KMS-11 (cell line): ENCODE measurements around the gene DDX24.

ENCODE experiments used
- H2AFZ ChIP-seq: fragments of 200-600 bp; sonication (generic); 2 replicates; pipeline ENCODE4 v1.6.1; 2016; ENCODE audit warnings: antibody characterized with exemption, mixed run types, low read depth
- H3K27ac ChIP-seq: fragments of 200-600 bp; sonication (generic); 2 replicates; pipeline ENCODE4 v1.6.1; 2016; ENCODE audit warnings: mild to moderate bottlenecking, mixed run types
- H3K27me3 ChIP-seq: fragments of 200-600 bp; sonication (generic); 2 replicates; pipeline ENCODE4 v1.6.1; 2017; ENCODE audit warnings: mild to moderate bottlenecking, low read depth, mixed run types, moderate library complexity; ENCODE audit not compliant: insufficient read depth
- H3K36me3 ChIP-seq: fragments of 200-600 bp; sonication (generic); 2 replicates; pipeline ENCODE4 v1.6.1; 2017; ENCODE audit warnings: mild to moderate bottlenecking, mixed run types; ENCODE audit not compliant: insufficient read depth
- H3K4me1 ChIP-seq: fragments of 200-600 bp; sonication (generic); 2 replicates; pipeline ENCODE4 v1.6.1; 2016; ENCODE audit warnings: mild to moderate bottlenecking, low read depth, mixed run types; ENCODE audit not compliant: poor library complexity, severe bottlenecking
- H3K4me2 ChIP-seq: fragments of 200-600 bp; sonication (generic); 2 replicates; pipeline ENCODE4 v1.7.0; 2016; ENCODE audit warnings: mild to moderate bottlenecking, mixed run types
- H3K4me3 ChIP-seq: fragments of 200-600 bp; sonication (generic); IDR thresholded peaks from 2 replicates; pipeline ENCODE4 v1.6.1; 2017; ENCODE audit warnings: low read depth, low read length, mixed read lengths; ENCODE audit not compliant: insufficient read depth
- H3K79me2 ChIP-seq: fragments of 200-600 bp; sonication (generic); 2 replicates; pipeline ENCODE4 v1.6.1; 2016; ENCODE audit warnings: low read depth, mixed run types; ENCODE audit not compliant: insufficient read depth
- H3K9ac ChIP-seq: fragments of 200-600 bp; sonication (generic); 2 replicates; pipeline ENCODE4 v1.6.1; 2016; ENCODE audit warnings: mild to moderate bottlenecking, mixed run types
- H4K20me1 ChIP-seq: fragments of 200-600 bp; sonication (generic); 2 replicates; pipeline ENCODE4 v1.6.1; 2016; ENCODE audit warnings: mild to moderate bottlenecking, mixed run types; ENCODE audit not compliant: insufficient read depth
- TF ChIP-seq, protein P1 (sequence below): fragments of 200-600 bp; sonication (generic); conservative IDR thresholded peaks from 2 replicates; pipeline ENCODE4 v1.6.1; 2017; ENCODE audit warnings: low read depth, mild to moderate bottlenecking, antibody characterized with exemption, low read length, moderate library complexity, mixed read lengths

The DDX24 gene

DNA sequence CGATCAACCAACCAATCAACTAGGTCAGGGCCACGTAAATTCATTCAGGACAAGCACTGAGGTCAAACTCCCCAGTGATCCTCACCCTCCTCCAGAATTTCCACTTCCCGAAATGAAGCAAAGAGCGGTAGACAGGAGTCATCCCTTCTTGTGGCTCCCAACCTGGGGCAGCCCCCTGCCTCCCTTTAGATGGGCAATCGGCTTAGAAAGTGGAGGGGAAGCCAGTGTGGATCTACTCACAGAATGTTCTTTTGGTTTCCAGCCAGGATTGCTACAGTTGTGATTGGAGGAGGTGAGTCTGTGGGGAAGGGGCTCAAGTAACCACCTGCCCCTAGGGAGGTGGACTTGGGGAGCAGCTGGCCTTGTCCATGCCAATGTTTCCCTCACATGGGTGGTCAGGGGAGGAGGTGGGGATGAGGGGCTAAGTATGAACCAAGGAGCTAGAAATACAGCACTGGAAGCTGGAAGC is 33.6 kb upstream of the DDX24 start:
- no peak overlapping the region for H3K4me2 ChIP-seq
- no peaks in the 10 kb centered on the region for H3K79me2 ChIP-seq
- H3K4me3 ChIP-seq = no peak overlapping the region

DNA sequence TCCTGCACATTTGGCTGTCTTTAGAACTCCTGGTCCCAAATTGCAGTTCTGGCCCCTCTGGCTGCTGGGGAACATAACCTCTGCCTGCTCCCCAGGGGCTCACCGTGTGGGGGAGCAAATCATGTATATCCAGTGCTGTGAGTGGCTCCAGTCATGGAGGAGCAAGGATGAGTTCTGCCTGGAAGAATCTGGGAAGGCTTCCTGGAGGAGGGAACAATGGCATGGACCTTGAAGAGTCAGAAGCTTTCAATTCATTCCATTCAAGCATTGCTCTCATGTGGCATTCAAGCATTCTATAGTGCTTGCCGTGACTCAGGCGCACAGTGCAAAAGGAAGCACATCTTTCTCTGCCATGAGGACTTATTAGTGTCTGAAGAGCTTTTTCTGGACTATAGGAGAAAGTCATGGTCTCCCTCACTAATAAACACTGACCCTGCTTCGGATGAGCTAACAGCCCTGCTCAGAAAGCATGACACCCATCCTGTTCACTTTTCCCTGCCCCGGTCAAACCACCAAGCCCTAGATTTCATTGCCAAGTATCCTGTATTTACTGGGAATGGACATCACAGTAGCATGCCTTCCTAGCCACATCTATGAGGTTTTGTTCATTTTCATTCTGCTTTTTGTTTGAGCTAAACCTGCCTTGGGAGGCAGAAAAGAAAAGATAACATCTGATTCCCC is 33.0 kb upstream of the DDX24 start:
- Histone ChIP-seq H4K20me1 (no peaks in the 10 kb centered on the region), H3K27ac (no peak overlapping the region), H3K4me3 (no peak overlapping the region), H3K27me3 (no peaks in the 10 kb centered on the region), H3K79me2 (no peaks in the 10 kb centered on the region), H3K36me3 (no peaks in the 10 kb centered on the region), H2AFZ (no peak overlapping the region), H3K9ac (no peak overlapping the region), H3K4me1 (no peaks in the 10 kb centered on the region), H3K4me2 (no peak overlapping the region)
- TF ChIP-seq, protein P1, sequence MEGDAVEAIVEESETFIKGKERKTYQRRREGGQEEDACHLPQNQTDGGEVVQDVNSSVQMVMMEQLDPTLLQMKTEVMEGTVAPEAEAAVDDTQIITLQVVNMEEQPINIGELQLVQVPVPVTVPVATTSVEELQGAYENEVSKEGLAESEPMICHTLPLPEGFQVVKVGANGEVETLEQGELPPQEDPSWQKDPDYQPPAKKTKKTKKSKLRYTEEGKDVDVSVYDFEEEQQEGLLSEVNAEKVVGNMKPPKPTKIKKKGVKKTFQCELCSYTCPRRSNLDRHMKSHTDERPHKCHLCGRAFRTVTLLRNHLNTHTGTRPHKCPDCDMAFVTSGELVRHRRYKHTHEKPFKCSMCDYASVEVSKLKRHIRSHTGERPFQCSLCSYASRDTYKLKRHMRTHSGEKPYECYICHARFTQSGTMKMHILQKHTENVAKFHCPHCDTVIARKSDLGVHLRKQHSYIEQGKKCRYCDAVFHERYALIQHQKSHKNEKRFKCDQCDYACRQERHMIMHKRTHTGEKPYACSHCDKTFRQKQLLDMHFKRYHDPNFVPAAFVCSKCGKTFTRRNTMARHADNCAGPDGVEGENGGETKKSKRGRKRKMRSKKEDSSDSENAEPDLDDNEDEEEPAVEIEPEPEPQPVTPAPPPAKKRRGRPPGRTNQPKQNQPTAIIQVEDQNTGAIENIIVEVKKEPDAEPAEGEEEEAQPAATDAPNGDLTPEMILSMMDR = no peak

More for the DNA sequence above, 33.6 kb upstream of the DDX24 start:
- Histone ChIP-seq H3K9ac (no peak overlapping the region), H3K27ac (no peak overlapping the region), H3K27me3 (no peaks in the 10 kb centered on the region), H3K36me3 (no peaks in the 10 kb centered on the region), H4K20me1 (no peaks in the 10 kb centered on the region), H2AFZ (no peak overlapping the region), H3K4me1 (no peaks in the 10 kb centered on the region)
- TF ChIP-seq, protein P1 = no peak

DNA sequence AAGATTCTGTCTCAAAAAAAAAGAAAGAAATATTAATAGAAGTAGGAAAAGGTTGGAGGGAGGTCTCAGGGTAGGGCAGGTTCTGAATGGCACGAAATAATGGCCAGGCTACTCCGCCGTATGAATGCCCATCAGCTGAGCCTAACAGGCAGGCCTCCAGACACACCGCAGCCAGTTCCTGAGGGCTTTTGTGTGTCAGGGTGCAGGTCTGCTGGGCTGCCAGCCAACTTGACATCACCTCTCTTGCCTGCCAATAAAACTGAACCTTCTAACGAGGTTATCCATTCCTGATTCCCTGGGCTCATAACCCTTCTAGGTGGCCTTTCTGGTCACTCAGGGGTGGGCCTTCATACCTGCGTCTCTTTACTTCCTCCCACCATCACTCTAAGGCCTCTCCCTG is 32.5 kb upstream of the DDX24 start:
- Histone ChIP-seq H3K4me3 (no peak overlapping the region), H3K9ac (no peak overlapping the region), H3K4me2 (no peak overlapping the region), H4K20me1 (no peaks in the 10 kb centered on the region), H3K27ac (no peak overlapping the region), H3K4me1 (no peaks in the 10 kb centered on the region), H3K27me3 (no peaks in the 10 kb centered on the region), H3K36me3 (no peaks in the 10 kb centered on the region), H3K79me2 (no peaks in the 10 kb centered on the region), H2AFZ (no peak overlapping the region)
- TF ChIP-seq, protein P1 = no peak

DNA sequence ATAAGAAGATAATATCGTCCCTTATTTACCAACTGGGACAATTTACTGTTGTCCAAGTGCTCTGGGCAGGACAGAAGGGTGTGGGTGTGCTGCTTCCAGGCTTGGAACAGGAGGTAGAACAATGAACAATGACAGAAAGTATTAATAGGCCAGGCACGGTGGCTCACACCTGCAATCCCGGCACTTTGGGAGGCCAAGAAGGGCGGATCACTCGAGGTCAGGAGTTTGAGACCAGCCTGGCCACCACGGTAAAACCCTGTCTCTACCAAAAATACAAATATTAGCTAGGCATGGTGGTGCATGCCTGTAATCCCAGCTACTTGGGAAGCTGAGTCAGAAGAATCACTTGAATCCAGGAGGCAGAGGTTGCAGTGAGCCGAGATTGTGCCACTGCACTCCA is 32.1 kb upstream of the DDX24 start:
- H3K9ac ChIP-seq = no peak overlapping the region
- H3K27ac ChIP-seq = no peak overlapping the region
- TF ChIP-seq, protein P1 = no peak
- H3K4me3 ChIP-seq = no peak overlapping the region
- no peak overlapping the region for H2AFZ ChIP-seq
- H3K4me2 ChIP-seq = no peak overlapping the region
- no peaks in the 10 kb centered on the region for H3K4me1 ChIP-seq
- no peaks in the 10 kb centered on the region for H3K27me3 ChIP-seq
- no peaks in the 10 kb centered on the region for H4K20me1 ChIP-seq
- H3K79me2 ChIP-seq = no peaks in the 10 kb centered on the region
- no peaks in the 10 kb centered on the region for H3K36me3 ChIP-seq
